Colonic mucosa (tissue), 4 donors: ENCODE measurements around the gene BTBD16. TPM values are rescaled to one million over a fixed set of nuclear protein-coding genes. Genes with fewer than 3 reads are reported as not detected.

Source experiments
- DNase-seq: peaks from one replicate; pipeline ENCODE4 v3.0.0-alpha.2; 2020
- H3K27ac ChIP-seq: fragments of 200-600 bp; one replicate; pipeline ENCODE4 v1.8.0; 2021
- H3K27me3 ChIP-seq: fragments of 200-600 bp; one replicate; pipeline ENCODE4 v1.8.0; 2021
- H3K36me3 ChIP-seq: fragments of 200-600 bp; one replicate; pipeline ENCODE4 v1.8.0; 2021
- H3K4me1 ChIP-seq: fragments of 200-600 bp; one replicate; pipeline ENCODE4 v1.8.0; 2021; ENCODE audit warnings: mild to moderate bottlenecking
- H3K4me3 ChIP-seq: fragments of 200-600 bp; one replicate; pipeline ENCODE4 v1.8.0; 2021
- H3K9ac ChIP-seq, 2 donors: one replicate each; pipeline ENCODE4 v1.7.0; 2013; ENCODE audit warnings: control low read depth in 2 of 2, low read depth in 2 of 2, low read length in 2 of 2
- H3K9me3 ChIP-seq: fragments of 200-600 bp; one replicate; pipeline ENCODE4 v1.8.0; 2021
- intact Hi-C: fragments of 100-400 bp; cut with DNase I; formaldehyde crosslinking; loops from one replicate; pipeline ENCODE4 v1.14.1; 2022
- total RNA-seq, 2 donors: library from RNA; stranded (reverse); fragmentation: NEBNext Ultra II Directional in 1 of 2; extraction: Animal tissue kit (Norgen Biotek cat#: 25700) in 1 of 2; gene quantifications; one replicate each; pipeline ENCODE4 v1.2.1, GENCODE V29; 2021
- TF ChIP-seq, protein P1 (sequence below): fragments of 200-600 bp; IDR thresholded peaks from one replicate; pipeline ENCODE4 v1.8.0; 2022; ENCODE audit warnings: antibody characterized with exemption, mild to moderate bottlenecking
- donor health status: healthy.
- donor health status: DM: no; HTN: no; CAD: no.
- donor health status: DM: no; HTN: no; CAD: no.

BTBD16 gene
- total RNA-seq, 2 donors from 2014 or later = 0.13 to 0.40 TPM

DNA sequence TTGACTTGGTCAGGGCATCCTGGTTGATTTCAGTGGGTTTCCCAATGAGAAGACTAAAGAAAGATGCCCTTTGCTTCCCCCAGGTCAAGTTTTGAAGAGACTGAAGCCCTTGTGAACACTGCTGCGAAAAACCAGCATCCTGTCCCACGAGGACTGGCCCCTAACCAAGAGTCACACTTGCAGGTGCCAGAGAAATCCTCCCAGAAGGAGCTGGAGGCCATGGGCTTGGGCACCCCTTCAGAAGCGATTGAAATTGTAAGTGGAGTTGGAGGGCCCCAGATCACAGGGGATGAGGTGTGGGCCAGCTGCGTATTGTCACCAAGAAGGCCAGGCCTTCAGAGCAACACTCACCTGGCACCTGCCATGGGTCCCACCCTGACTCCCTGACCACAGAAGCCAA, 43.3 kb upstream of the BTBD16 start:
- H3K36me3 ChIP-seq = no peaks in the 10 kb centered on the region
- no peak for DNase-seq
- no peaks in the 10 kb centered on the region for H3K4me1 ChIP-seq
- no peak overlapping the region for H3K9ac ChIP-seq
- H3K27ac ChIP-seq = no peak overlapping the region
- TF ChIP-seq, protein P1, sequence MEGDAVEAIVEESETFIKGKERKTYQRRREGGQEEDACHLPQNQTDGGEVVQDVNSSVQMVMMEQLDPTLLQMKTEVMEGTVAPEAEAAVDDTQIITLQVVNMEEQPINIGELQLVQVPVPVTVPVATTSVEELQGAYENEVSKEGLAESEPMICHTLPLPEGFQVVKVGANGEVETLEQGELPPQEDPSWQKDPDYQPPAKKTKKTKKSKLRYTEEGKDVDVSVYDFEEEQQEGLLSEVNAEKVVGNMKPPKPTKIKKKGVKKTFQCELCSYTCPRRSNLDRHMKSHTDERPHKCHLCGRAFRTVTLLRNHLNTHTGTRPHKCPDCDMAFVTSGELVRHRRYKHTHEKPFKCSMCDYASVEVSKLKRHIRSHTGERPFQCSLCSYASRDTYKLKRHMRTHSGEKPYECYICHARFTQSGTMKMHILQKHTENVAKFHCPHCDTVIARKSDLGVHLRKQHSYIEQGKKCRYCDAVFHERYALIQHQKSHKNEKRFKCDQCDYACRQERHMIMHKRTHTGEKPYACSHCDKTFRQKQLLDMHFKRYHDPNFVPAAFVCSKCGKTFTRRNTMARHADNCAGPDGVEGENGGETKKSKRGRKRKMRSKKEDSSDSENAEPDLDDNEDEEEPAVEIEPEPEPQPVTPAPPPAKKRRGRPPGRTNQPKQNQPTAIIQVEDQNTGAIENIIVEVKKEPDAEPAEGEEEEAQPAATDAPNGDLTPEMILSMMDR = no peak
- H3K27me3 ChIP-seq = no peaks in the 10 kb centered on the region
- no peak overlapping the region for H3K4me3 ChIP-seq
- H3K9me3 ChIP-seq = no peaks in the 10 kb centered on the region
- intact Hi-C loops = loop anchor here (10.0 kb wide), 1 partner anchor 1517 kb away; no protein-coding TSS in a partner anchor

DNA sequence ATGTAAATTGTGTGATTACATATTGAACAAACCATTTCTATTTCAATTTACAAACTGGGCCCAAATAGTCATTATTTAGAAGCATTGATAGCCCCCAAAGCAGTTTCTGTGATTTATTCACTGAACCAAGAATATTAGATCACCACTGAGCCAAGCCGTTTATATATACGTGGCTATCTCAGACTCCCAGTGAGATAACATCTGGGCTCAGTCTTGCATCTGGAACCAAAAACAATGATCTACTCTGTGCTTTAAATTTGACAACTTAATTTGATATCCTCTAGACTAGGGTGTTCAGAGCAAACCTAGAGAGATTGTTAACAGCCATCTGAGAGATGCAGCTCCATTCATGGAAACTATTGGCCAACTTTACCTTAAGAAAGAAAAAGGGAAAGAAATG, 41.4 kb upstream of the BTBD16 start:
- TF ChIP-seq, protein P1 = no peak
- Histone ChIP-seq H3K4me1 (no peaks in the 10 kb centered on the region), H3K4me3 (no peak overlapping the region), H3K9ac (no peak overlapping the region), H3K27me3 (no peaks in the 10 kb centered on the region), H3K27ac (no peak overlapping the region), H3K36me3 (no peaks in the 10 kb centered on the region), H3K9me3 (no peaks in the 10 kb centered on the region)
- DNase-seq = no peak
- intact Hi-C loops = loop anchor here (10.0 kb wide), 1 partner anchor 1515 kb away; no protein-coding TSS in a partner anchor

DNA sequence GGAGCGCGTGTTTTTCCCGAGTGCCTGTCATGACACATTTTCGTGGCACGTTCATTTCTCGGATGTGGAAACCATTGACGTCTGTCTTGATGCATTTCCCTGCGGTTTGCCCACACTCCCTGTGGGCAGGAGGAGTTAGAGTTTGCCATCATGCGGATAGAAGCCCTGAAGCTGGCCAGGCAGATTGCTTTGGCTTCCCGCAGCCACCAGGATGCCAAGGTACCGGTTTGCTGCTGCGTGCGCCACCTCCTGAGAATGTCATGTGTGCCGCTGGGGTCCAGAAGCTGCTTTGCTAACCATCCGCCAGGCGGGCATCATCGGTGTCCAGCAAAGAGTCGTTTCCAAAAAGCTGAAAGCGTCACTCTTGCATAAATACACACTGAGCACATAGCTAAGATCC, 40.9 kb upstream of the BTBD16 start:
- Histone ChIP-seq H3K36me3 (no peaks in the 10 kb centered on the region), H3K4me1 (no peaks in the 10 kb centered on the region), H3K27ac (no peak overlapping the region), H3K4me3 (no peak overlapping the region), H3K9ac (no peak overlapping the region), H3K27me3 (no peaks in the 10 kb centered on the region), H3K9me3 (no peaks in the 10 kb centered on the region)
- intact Hi-C loops = no loop called here
- TF ChIP-seq, protein P1 = no peak
- no peak for DNase-seq

DNA sequence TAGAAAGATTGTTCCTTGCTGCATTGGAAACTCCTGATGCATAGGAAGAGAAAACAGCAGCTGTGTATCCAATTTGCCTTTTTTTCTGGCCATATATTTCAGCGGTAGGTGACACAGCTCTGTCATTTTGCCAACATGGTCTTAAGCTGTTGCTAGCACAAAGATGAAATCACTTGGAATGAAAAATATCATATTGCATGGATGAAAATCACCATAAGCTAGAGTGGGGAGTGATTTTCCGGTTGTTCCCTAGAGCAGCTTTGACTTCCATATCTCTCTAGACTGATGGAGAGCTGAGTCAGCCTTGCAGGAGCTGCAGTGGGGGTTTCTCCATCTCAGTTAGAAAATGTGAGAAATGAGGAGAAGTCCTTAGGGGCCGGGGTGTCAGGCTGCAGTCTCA, 38.3 kb upstream of the BTBD16 start:
- Histone ChIP-seq H3K27ac (no peak overlapping the region), H3K4me3 (no peak overlapping the region), H3K27me3 (no peaks in the 10 kb centered on the region), H3K9ac (no peak overlapping the region), H3K4me1 (no peaks in the 10 kb centered on the region), H3K9me3 (no peaks in the 10 kb centered on the region), H3K36me3 (no peaks in the 10 kb centered on the region)
- intact Hi-C loops = no loop called here
- TF ChIP-seq, protein P1 = no peak
- no peak for DNase-seq

DNA sequence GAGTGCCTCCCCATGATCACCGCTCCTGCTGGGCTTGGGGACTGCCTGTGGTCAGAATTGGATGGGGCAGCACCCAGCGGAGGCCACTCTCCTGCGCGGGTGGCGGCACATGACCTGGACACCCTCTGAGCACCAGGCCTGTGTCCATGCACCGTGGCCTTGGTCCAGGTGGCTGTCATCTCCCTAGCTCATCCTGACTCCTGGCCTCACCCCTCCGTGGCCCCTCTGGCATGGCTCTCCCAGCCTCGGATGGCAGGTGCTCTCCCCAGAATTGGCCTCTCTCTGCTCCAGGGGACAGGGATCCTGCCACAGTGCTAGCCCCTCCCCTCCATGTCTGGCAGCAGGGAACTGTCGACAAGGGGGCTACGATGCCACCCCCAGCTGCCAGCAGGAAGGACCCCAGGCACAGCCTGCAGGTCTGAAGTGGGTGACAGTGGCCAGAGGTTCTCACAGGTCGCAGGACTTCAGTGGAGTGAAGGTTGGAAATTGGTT, 37.2 kb upstream of the BTBD16 start:
- Histone ChIP-seq H3K4me3 (no peak overlapping the region), H3K4me1 (no peaks in the 10 kb centered on the region), H3K27ac (no peak overlapping the region), H3K36me3 (no peaks in the 10 kb centered on the region), H3K9ac (no peak overlapping the region), H3K9me3 (no peaks in the 10 kb centered on the region), H3K27me3 (no peaks in the 10 kb centered on the region)
- no peak for DNase-seq
- intact Hi-C loops = no loop called here
- TF ChIP-seq, protein P1 = no peak
